Astrocyte of the spinal cord (primary cell): ENCODE measurements around the gene TMEM198.
A peak's percentile ranks its signal among the peaks of the same experiment; 100 is the strongest.

ENCODE experiments used
- DNase-seq: peaks from one replicate; pipeline ENCODE4 v3.0.0; 2011; ENCODE audit warnings: low read depth, low spot score
- H3K4me3 ChIP-seq: 2 replicates; pipeline ENCODE4 v1.5.1; 2011; ENCODE audit warnings: low read depth, mild to moderate bottlenecking, low read length, moderate library complexity
- CTCF ChIP-seq: IDR thresholded peaks from 2 replicates; pipeline ENCODE4 v1.5.1; 2012; ENCODE audit warnings: low read depth, mild to moderate bottlenecking, low read length, inconsistent platforms
- in situ Hi-C: cut with HindIII; loops from 2 replicates; pipeline ENCODE4 v1.10.0; 2017; ENCODE audit warnings: low sequenced_read_pairs

The TMEM198 gene

GRCh38 chr2:219508971-219509779 lies 34.7 kb upstream of the TMEM198 start:
- no peak for DNase-seq
- no peak for TF ChIP-seq CTCF
- H3K4me3 ChIP-seq, result no peak overlapping the region
- in situ Hi-C loops, result no loop called here

- H3K4me3 ChIP-seq, result peak overlapping the region; percentile 21
- in situ Hi-C loops, result no loop called here
- peak; percentile 91 for TF ChIP-seq CTCF
- DNase-seq, result peak; percentile 34
Observed at GRCh38 chr2:219509780-219510511, 33.9 kb upstream of the TMEM198 start.

- DNase-seq, result no peak
- TF ChIP-seq CTCF, result no peak
- in situ Hi-C loops, result no loop called here
- H3K4me3 ChIP-seq, result no peak overlapping the region
Observed at GRCh38 chr2:219510512-219511135, 33.2 kb upstream of the TMEM198 start.

- no peak for DNase-seq
- in situ Hi-C loops, result no loop called here
- no peak overlapping the region for H3K4me3 ChIP-seq
- no peak for TF ChIP-seq CTCF
Observed at GRCh38 chr2:219511547-219512325, 32.1 kb upstream of the TMEM198 start.

- no peak overlapping the region for H3K4me3 ChIP-seq
- in situ Hi-C loops, result no loop called here
- no peak for DNase-seq
- no peak for TF ChIP-seq CTCF
Observed at GRCh38 chr2:219512524-219513216, 31.2 kb upstream of the TMEM198 start.

GRCh38 chr2:219513787-219514186 lies 30.0 kb upstream of the TMEM198 start:
- no peak for DNase-seq
- H3K4me3 ChIP-seq, result no peak overlapping the region
- in situ Hi-C loops, result no loop called here
- no peak for TF ChIP-seq CTCF
